ENCODE measurements around the gene TEC. TPM values are rescaled to one million over a fixed set of nuclear protein-coding genes. Genes with fewer than 3 reads are reported as not detected.

TEC gene
- total and polyA plus RNA-seq, 12 donors = 1.4 to 8.0 (median 4.7) TPM

- intact Hi-C loops (cut with DNase I) = loop anchor here in 1 of 2 donors (10.0 kb wide), 1 partner anchor 154 kb away; no protein-coding TSS in a partner anchor
- Histone ChIP-seq H3K27me3 (no peaks in the 10 kb centered on the region), H3K4me1 (replicated peaks in 1 of 2) (no peaks in the 10 kb centered on the region), H3K4me3 (no peak overlapping the region), H3K27ac (no peak overlapping the region), H3K36me3 (replicated peaks in 1 of 2) (no peaks in the 10 kb centered on the region), H3K9me3 (replicated peaks in 1 of 3) (no peaks in the 10 kb centered on the region)
- DNase-seq = no peak
- no peak for TF ChIP-seq POLR2A (IDR thresholded peaks at IDR 0.05)
- TF ChIP-seq CTCF (IDR thresholded peaks at IDR 0.05) = no peak
- 82 to 92% (median 90%) methylated on average over 2 of the region's 2 CpGs for WGBS, 4 donors
Observed at GRCh38 chr4:48121180-48121579, 148.5 kb downstream of the TEC start.

GRCh38 chr4:48120132-48120531 lies 149.5 kb downstream of the TEC start:
- intact Hi-C loops (cut with DNase I) = loop anchor here in 1 of 2 donors (10.0 kb wide), 1 partner anchor 155 kb away; no protein-coding TSS in a partner anchor
- Histone ChIP-seq H3K4me3 (no peak overlapping the region), H3K27me3 (no peaks in the 10 kb centered on the region), H3K9me3 (replicated peaks in 1 of 3) (no peaks in the 10 kb centered on the region), H3K36me3 (replicated peaks in 1 of 2) (no peaks in the 10 kb centered on the region), H3K27ac (no peak overlapping the region), H3K4me1 (replicated peaks in 1 of 2) (no peaks in the 10 kb centered on the region)
- no peak for TF ChIP-seq CTCF (IDR thresholded peaks at IDR 0.05)
- TF ChIP-seq POLR2A (IDR thresholded peaks at IDR 0.05) = no peak
- WGBS, 4 donors = 74 to 86% (median 85%) methylated on average over 13 of the region's 13 CpGs
- DNase-seq = no peak

GRCh38 chr4:48119646-48120045 lies 150.0 kb downstream of the TEC start:
- Histone ChIP-seq H3K27me3 (no peaks in the 10 kb centered on the region), H3K36me3 (replicated peaks in 1 of 2) (no peaks in the 10 kb centered on the region), H3K9me3 (replicated peaks in 1 of 3) (no peaks in the 10 kb centered on the region), H3K4me1 (replicated peaks in 1 of 2) (no peaks in the 10 kb centered on the region), H3K27ac (no peak overlapping the region), H3K4me3 (no peak overlapping the region)
- DNase-seq = no peak
- TF ChIP-seq POLR2A (IDR thresholded peaks at IDR 0.05) (no peak), CTCF (IDR thresholded peaks at IDR 0.05) (no peak)
- intact Hi-C loops (cut with DNase I) = loop anchor here in 1 of 2 donors (10.0 kb wide), 1 partner anchor 155 kb away; no protein-coding TSS in a partner anchor

GRCh38 chr4:48118081-48118480 lies 151.6 kb downstream of the TEC start:
- no peak for DNase-seq
- intact Hi-C loops (cut with DNase I) = no loop called here
- Histone ChIP-seq H3K36me3 (replicated peaks in 1 of 2) (no peaks in the 10 kb centered on the region), H3K27ac (no peak overlapping the region), H3K4me3 (no peak overlapping the region), H3K27me3 (no peaks in the 10 kb centered on the region), H3K9me3 (replicated peaks in 1 of 3) (no peaks in the 10 kb centered on the region), H3K4me1 (replicated peaks in 1 of 2) (no peaks in the 10 kb centered on the region)
- WGBS, 4 donors = 87 to 92% (median 91%) methylated on average over 2 of the region's 2 CpGs
- no peak for TF ChIP-seq POLR2A (IDR thresholded peaks at IDR 0.05)
- no peak for TF ChIP-seq CTCF (IDR thresholded peaks at IDR 0.05)
